Measurements from ENCODE around the gene PDZD8.

Gene PDZD8

DNA sequence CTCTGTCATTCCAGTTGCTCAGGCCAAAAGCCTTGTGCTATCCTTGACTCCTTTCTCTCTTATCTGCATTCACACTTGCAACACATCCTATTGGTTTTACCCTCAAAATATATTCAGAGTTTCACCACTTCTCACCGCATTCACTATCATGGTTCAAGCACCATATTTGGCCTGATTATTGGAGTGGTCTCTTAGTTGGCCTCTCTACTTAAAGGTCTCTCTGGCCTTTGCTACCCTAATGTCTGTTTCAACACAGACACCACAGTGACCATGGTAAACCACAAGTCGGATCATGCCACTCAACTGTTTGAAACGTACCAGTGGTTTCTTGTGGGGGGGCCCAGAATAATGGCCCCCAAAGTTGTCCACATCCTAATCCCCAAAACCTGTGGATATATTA is 15.2 kb upstream of the PDZD8 start:
- DNase-seq = no peak

- no peak for DNase-seq
Observed at GRCh38 chr10:117386805-117387204, 11.6 kb upstream of the PDZD8 start.

DNA sequence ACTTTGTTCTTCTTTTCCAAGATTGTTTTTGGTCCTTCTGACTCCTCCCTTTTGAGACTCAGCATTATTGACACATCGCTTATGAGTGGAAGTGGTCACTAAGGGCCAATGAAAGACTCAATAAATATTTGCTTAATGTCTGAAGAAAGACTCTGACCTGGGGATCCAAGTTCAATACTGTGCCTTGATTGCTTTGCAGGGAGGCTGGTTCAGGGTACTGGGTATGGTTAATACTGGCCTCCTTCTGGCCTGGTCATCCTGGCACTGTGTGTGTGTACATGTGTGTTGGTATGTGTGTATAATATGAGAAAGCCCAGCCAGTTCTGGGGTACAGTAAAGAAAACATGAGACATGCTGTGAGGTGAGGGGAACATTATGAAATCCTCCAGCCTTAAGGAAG is 7.6 kb upstream of the PDZD8 start:
- no peak for DNase-seq

- no peak for DNase-seq
Observed at GRCh38 chr10:117374506-117375359, 507 bp downstream of the PDZD8 start.

- no peak for DNase-seq
Observed at GRCh38 chr10:117373823-117374505, 1.3 kb downstream of the PDZD8 start.

DNA sequence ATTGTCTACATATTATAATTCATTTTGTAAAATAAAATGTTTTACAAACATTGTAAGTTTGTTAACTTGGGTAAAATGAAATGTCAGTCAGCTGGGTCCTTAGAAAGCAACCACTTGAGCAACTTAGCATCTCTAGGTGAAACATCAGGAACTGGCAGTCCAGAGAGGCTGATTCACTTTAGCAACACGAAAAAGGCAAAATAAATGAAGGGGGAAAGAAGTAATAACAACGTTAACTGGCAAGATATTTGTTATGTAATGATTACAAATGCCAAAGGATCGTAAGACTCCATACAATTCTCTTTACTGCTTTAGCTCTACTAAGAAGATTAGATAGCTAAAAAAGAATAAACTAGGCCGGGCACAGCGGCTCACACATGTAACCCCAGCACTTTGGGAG is 5.0 kb downstream of the PDZD8 start:
- DNase-seq = no peak

DNA sequence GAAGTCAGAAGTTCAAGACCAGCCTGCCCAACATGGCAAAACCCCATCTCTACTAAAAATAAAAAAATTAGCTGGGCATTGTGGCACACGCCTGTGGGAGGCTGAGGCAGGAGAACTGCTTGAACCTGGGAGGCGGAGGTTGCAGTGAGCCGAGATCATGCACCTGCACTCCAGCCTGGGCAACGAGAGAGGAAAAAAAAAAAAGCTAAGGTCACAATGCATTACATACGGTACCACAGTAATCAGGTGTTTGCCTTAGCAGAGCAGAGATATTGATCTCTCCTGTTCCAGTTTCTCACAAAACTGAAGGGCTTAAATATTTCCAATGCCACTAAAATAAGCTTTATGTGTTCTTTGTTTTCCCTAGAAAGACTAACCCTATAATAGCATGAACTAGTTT is 7.5 kb downstream of the PDZD8 start:
- no peak for DNase-seq

DNA sequence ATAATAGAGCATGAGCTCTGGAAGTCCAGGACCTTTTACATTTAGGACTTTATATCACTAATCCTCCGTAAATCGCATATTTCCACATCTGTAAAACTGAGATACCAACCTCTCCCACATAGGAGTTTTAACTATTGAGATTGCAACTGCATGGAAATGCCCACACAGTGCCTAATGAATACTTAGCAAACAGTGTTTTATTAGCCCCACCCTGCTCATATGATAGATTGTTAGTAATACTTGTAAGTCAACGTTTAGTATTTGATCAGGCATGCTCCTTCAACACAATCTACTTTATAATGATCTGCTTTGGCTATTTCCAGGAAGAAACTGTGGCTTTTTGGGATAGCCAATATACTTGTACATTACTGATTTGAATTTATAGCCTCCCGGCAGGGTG is 8.5 kb downstream of the PDZD8 start:
- DNase-seq = no peak

- no peak for DNase-seq
Observed at GRCh38 chr10:117365612-117366011, 9.6 kb downstream of the PDZD8 start.

DNA sequence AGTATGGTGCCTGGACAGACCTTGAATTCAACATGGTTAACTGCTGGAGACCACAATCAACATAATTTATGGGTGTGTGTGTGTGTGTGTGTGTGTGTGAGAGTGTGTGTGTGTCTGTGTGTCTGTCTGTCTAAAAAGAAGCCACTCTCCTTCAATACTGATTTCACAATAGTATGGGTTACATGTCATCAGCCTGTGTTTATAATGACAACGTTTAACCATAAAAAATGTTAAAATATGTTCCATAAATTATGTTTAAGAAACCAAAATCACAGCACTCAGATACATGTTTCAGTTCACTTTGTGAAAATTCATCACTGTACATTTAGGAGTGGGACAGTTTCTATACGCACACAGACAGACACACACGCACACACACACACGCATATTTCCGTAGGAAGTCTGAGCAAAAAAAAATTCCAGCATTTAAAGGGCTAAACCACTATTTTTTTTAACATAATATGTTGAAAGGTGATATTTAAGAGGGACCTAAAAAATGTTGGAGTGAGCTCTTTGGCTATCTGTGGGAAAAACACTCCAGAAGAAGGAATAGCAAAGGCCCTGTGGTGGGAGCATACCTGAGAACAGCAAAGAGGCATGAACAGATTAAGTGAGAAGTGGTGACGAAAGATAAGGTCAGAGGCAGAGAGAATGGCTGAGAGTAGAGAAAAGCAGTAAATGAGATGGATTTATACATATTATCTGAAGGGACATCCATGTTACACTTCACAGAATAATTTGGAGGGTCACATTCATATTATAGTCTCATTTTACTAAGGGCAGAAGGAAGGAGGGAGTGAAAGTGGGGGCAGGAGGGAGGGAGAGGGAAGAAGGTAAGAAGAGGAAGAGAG is 10.9 kb downstream of the PDZD8 start:
- no peak for DNase-seq

GRCh38 chr10:117363028-117363427 is 12.2 kb downstream of the PDZD8 start:
- no peak for DNase-seq

- DNase-seq = no peak
Observed at GRCh38 chr10:117362313-117362712, 12.9 kb downstream of the PDZD8 start.

DNA sequence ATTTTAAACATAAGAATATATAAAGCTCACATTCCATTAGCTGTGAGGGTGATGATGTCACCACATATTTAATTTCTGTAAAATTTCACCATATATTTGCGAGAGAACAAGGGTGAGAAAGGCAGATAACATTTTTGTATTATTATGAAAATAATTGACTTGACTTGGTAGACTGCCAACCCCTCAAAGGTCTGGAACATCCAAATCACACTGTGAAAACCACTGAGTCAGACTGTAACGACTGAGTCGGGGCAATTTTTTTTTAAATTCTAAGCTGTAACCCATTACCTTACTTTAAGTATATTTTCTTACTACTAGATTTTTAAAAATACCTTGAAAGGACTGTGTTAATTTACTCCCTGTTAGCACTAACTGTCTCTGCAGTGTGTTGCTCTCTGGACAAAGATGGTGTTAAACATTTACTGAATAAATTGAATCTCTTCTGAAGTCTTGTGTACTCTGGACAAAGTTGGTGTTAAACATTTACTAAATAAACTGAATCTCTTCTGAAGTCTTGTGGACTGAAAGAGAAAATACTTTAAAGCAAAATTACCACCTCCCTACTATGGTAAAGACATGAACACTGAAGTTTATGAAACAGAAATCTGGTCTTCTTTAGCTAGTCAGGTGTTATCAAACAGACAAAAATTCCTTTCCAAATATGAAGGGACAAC is 14.1 kb downstream of the PDZD8 start:
- no peak for DNase-seq

DNA sequence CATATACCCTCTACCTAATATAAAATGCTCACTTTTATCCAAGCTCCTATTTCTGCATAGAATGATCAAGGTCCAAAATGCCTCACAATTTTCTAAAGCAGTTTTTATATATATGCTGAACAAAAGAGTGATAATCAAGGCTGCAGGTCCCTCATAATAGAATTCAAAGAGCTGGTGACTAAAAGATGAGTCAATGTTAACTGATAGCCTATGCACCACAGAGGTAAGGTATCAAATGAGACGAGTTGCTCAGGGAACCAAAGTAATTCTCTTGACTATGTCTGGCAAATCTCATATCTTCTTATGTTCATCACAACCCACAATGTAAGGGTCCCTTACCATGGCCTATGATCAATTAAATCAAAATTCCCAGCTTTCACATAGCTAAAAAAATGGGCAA is 15.2 kb downstream of the PDZD8 start:
- DNase-seq = no peak

DNA sequence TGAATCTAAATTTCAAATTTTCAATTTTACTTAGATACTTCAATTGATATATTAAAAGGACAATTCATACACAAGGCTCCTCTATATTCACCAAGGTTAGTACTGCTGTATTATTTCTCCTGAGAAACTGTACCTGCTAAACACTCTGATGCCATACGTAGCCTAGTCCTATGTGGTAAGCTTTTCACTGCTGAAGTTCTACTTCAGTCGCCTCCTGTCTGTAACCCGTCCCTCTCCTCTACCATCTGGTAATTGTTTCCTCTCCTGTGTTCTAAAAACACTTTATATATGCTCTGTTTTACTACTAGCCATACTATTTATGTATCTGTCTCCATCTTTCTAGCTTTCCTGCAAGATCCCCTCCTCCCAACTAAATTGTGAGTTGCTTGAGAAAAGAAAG is 20.2 kb downstream of the PDZD8 start:
- DNase-seq = no peak

DNA sequence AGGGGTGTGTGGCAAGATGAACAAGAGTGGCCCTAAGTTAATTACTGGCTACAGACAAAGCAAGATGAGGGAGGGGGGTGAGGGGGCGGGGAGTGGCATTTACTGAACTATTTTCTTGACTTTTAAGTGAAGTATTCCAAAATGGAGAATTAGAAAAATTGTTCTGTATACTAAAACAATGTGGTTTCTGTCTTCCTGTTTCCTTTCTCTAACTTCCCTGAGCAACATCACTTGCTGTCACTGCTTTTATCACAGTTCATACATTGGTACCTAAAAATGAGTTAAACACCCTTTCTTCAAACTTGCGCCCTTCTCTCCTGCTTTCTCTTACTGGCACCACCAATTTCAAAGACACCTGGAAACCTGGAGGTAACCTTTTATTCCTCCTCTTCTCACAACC is 21.6 kb downstream of the PDZD8 start:
- DNase-seq = no peak

DNA sequence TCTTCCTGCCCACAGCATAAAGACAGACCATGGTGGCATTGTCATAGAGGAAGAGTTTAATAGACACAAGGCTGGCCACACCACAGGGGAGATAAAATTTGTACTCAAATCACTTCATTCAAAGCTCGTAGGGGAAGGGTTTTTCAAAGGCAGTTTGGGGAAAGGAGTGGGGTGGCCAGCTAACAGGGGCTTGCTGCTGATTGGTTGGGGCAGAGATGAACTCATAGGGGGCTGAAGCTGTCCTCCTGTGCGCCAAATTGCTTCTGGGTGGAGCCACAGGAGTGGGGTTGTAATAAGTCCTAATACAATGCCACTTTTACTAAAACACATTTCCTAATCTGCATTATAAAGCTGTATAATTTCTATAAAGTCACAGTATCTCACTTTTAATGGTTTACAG is 22.5 kb downstream of the PDZD8 start:
- no peak for DNase-seq

- DNase-seq = no peak
Observed at GRCh38 chr10:117351996-117352395, 23.2 kb downstream of the PDZD8 start.

GRCh38 chr10:117351558-117351957 is 23.7 kb downstream of the PDZD8 start:
- no peak for DNase-seq

GRCh38 chr10:117350909-117351308 is 24.3 kb downstream of the PDZD8 start:
- DNase-seq = no peak

DNA sequence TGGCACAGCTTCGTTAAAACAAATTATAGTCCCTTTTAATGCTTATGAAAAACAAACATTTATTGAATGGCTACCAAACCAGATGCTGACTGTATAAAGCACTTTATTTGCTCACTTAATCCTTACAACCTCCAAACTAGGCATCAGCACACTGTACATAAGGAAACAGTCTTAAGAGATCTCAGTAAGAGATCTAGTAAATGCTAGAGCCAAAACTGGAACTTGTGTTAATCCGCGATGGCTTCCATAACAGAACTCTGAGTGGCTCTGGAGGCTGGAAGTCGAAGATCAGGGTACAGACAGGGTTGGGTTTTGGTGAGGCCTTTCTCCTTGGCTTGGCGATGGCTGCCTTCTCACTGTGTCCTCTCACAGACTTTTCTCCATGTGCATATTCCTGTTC is 27.0 kb downstream of the PDZD8 start:
- no peak for DNase-seq

DNA sequence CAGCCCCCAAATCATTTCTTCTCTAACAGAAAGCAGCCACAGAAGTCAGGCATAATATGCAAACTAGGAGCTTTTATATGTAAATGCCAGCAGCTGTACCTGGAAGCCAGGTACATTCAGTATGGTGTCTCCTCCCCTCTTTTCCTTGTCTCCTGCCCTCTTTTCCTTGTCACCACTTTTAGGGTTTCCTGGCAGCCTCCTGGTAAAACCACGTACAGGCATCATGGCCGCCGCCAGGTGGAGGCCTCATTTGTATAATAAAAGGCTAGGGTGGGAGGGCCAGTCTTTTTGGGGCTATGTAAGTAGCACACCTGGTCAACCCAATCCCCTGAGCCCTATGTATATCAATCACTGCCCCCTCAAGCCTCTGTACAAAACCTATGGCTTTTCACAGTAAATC is 28.7 kb downstream of the PDZD8 start:
- DNase-seq = no peak

- DNase-seq = no peak
Observed at GRCh38 chr10:117345143-117345542, 30.1 kb downstream of the PDZD8 start.
